ENCODE results near the gene CDH24. TPM values are rescaled to one million over a fixed set of nuclear protein-coding genes. Genes with fewer than 3 reads are reported as not detected.

CDH24 gene
- total and polyA plus RNA-seq, 2 donors (not counting 1 experiment from before 2014, with no cell fraction given): 0.96 to 1.0 TPM

DNA sequence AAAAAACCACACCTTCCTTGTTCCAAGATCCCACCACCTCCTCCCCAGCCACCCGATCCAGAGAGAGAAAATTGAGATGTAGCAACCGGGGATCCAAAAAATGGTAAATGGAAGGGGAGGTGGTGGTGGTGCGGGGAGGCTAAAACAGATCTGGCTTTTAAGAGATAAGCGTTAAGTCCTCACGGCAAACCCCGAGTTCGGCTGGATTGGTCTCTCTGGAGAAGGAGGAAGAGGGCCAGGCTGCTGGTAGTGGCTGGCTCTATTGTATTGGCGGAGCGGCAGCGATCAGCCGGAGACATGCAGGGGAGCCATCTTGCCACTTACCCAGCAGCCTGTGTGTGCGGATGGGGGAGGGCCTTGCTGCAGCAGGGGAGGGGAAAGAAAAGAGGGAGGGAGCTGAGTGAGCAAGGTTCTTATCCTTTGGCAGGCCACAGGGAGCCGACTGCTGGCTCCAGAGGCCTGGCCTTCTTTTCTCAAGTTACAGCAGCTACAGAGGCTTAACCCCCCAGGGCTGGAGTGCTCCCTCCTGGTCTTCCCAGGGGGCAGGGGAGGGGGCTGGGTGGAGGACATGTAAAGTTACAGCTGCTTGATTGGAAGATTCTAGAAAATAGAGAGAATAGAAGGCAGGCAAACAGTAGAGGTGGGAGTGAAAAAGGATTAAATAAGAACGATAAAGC lies 14.1 kb upstream of the CDH24 start:
- peak overlapping the region; percentile 65 for H3K9ac ChIP-seq (ENCODE audit: low read length)
- WGBS (ENCODE audit: insufficient coverage): 0% methylated on average over 12 of the region's 14 CpGs
- H3K4me1 Mint-ChIP-seq: peaks cover 40% of the 10 kb centered on the region
- H3K36me3 ChIP-seq (replicated peaks in 1 of 2; ENCODE audit: control extremely low read depth in 1 of 2, control insufficient read depth in 1 of 2, extremely low read depth in 1 of 2, insufficient read depth in 2 of 2, low read length in 1 of 2): peaks cover 7 to 62% of the 10 kb centered on the region in 2 experiments
- peak overlapping the region; percentile 51 to 76 for H3K27ac ChIP-seq (ENCODE audit: low read length in 2 of 2)
- H3K9me3 Mint-ChIP-seq (ENCODE audit: insufficient read depth): no peaks in the 10 kb centered on the region
- H3K4me2 ChIP-seq (replicated peaks; ENCODE audit: low read depth, low read length, poor library complexity, severe bottlenecking): peak overlapping the region; percentile 75
- CTCF ChIA-PET: interaction anchor here (0.6 to 4.6 kb wide), 16 partner anchors 9 to 567 kb away, joined by 3 to 34 read pairs (median 6); partner anchors contain the start of genes ACIN1, AJUBA, C14orf119 and CDH24
- peak overlapping the region; percentile 92 for H3K27ac Mint-ChIP-seq
- no peaks in the 10 kb centered on the region for H3K9me3 ChIP-seq (ENCODE audit: control extremely low read depth in 1 of 3, control insufficient read depth in 2 of 3, insufficient read depth in 1 of 3, low read length in 2 of 3)
- H2AFZ ChIP-seq (ENCODE audit: insufficient read depth, low read depth, low read length, poor library complexity, severe bottlenecking): peak overlapping the region; percentile 63
- H3K27me3 ChIP-seq (replicated peaks in 1 of 4; ENCODE audit: control extremely low read depth in 1 of 4, control insufficient read depth in 3 of 4, insufficient read depth in 4 of 4, low read length in 3 of 4): no peaks in the 10 kb centered on the region
- H4K20me1 ChIP-seq (ENCODE audit: control insufficient read depth, insufficient read depth, low read length, poor library complexity, severe bottlenecking): peaks cover 43% of the 10 kb centered on the region
- DNase-seq: peak; percentile 76
- peak overlapping the region; percentile 98 for H3K4me3 Mint-ChIP-seq
- H3K4me1 ChIP-seq (ENCODE audit: control insufficient read depth in 2 of 2, insufficient read depth in 2 of 2, low read length in 2 of 2): peaks cover 21 to 41% of the 10 kb centered on the region in 2 donors
- intact Hi-C loops (cut with micrococcal nuclease): no loop called here
- no peak for TF ChIP-seq EZH2 (IDR thresholded peaks at IDR 0.05; ENCODE audit: borderline replicate concordance, insufficient read depth, low read depth, low read length, poor library complexity, severe bottlenecking)
- TF ChIP-seq, protein P1, sequence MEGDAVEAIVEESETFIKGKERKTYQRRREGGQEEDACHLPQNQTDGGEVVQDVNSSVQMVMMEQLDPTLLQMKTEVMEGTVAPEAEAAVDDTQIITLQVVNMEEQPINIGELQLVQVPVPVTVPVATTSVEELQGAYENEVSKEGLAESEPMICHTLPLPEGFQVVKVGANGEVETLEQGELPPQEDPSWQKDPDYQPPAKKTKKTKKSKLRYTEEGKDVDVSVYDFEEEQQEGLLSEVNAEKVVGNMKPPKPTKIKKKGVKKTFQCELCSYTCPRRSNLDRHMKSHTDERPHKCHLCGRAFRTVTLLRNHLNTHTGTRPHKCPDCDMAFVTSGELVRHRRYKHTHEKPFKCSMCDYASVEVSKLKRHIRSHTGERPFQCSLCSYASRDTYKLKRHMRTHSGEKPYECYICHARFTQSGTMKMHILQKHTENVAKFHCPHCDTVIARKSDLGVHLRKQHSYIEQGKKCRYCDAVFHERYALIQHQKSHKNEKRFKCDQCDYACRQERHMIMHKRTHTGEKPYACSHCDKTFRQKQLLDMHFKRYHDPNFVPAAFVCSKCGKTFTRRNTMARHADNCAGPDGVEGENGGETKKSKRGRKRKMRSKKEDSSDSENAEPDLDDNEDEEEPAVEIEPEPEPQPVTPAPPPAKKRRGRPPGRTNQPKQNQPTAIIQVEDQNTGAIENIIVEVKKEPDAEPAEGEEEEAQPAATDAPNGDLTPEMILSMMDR (IDR thresholded peaks at IDR 0.05): no peak
- H3K4me3 ChIP-seq (ENCODE audit: control extremely low read depth in 1 of 5, extremely low read depth in 1 of 5, insufficient read depth in 1 of 5, low read depth in 2 of 5, low read length in 4 of 5): peak overlapping the region; percentile 53 to 73 (median 65)
- H3K79me2 ChIP-seq (ENCODE audit: control insufficient read depth, insufficient read depth, low read length): peaks cover 36% of the 10 kb centered on the region
- H3K27me3 Mint-ChIP-seq: no peaks in the 10 kb centered on the region
- POLR2A ChIA-PET: interaction anchor here (0.6 to 0.9 kb wide), 3 partner anchors 14 to 836 kb away, joined by 3 to 5 read pairs (median 4); partner anchors contain the start of gene CDH24
- ATAC-seq (ENCODE audit: low read depth): peak; percentile 81

Measured in B cell (primary cell).